ENCODE data around the gene RASGEF1B. TPM values are rescaled to one million over a fixed set of nuclear protein-coding genes. Genes with fewer than 3 reads are reported as not detected.

The RASGEF1B gene
- total and polyA plus RNA-seq, 2 experiments from 2014 or later: 29.1 to 53.4 TPM

- Histone ChIP-seq H3K4me2 (no peak overlapping the region), H3K9me2 (replicated peaks; ENCODE audit: insufficient read depth) (no peaks in the 10 kb centered on the region), H3K79me2 (no peaks in the 10 kb centered on the region), H3K36me3 (replicated peaks; ENCODE audit: insufficient read depth, low read depth) (no peaks in the 10 kb centered on the region), H3K4me1 (ENCODE audit: insufficient read depth) (no peaks in the 10 kb centered on the region), H3K9me3 (ENCODE audit: low read depth) (no peaks in the 10 kb centered on the region), H2AFZ (no peak overlapping the region), H4K20me1 (ENCODE audit: insufficient read depth, poor library complexity, severe bottlenecking) (no peaks in the 10 kb centered on the region), H3K27me3 (no peaks in the 10 kb centered on the region), H3K4me3 (no peak overlapping the region), H3K27ac (no peak overlapping the region)
- 92% methylated on average over 2 of the region's 2 CpGs for WGBS (ENCODE audit: low lambda C conversion rate, missing lambda C conversion rate)
- DNase-seq (ENCODE audit: low spot score): no peak
- TF ChIP-seq CTCF (IDR thresholded peaks at IDR 0.05; ENCODE audit: poor library complexity) (no peak), EZH2 (IDR thresholded peaks at IDR 0.05; ENCODE audit: borderline replicate concordance) (no peak), EZH2phosphoT487 (IDR thresholded peaks at IDR 0.05; ENCODE audit: low read depth, severe bottlenecking, unreplicated experiment) (no peak)
These were observed 18.9 kb upstream of the RASGEF1B start for GRCh38 chr4:81490403-81491160.

DNA sequence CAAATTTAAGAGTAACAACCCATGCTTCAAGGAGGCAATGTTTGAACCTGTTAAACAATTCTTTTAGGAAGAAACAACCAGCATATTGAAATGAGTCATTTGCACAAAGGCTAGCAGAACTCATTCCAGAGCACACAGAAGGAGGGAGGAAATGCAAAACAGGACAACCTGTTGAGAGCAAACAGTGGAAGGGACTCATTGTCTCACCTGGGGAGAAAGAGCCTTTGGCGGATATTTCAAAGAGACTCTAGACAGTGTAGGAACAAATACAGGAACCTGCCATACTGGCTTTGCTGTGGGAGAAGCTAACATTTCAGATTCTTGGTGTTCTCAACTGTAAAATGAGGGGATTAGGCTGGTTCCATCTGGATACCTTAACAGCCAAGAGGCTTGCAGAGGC, 14.8 kb upstream of the RASGEF1B start:
- DNase-seq (ENCODE audit: low spot score): no peak
- Histone ChIP-seq H3K79me2 (no peaks in the 10 kb centered on the region), H4K20me1 (ENCODE audit: insufficient read depth, poor library complexity, severe bottlenecking) (no peaks in the 10 kb centered on the region), H3K4me3 (no peak overlapping the region), H3K9me3 (ENCODE audit: low read depth) (no peaks in the 10 kb centered on the region), H3K9me2 (replicated peaks; ENCODE audit: insufficient read depth) (no peaks in the 10 kb centered on the region), H3K27ac (no peak overlapping the region), H2AFZ (no peak overlapping the region), H3K4me1 (ENCODE audit: insufficient read depth) (no peaks in the 10 kb centered on the region), H3K27me3 (no peaks in the 10 kb centered on the region), H3K4me2 (no peak overlapping the region), H3K36me3 (replicated peaks; ENCODE audit: insufficient read depth, low read depth) (no peaks in the 10 kb centered on the region)
- TF ChIP-seq CTCF (IDR thresholded peaks at IDR 0.05; ENCODE audit: poor library complexity) (no peak), EZH2phosphoT487 (IDR thresholded peaks at IDR 0.05; ENCODE audit: low read depth, severe bottlenecking, unreplicated experiment) (no peak), EZH2 (IDR thresholded peaks at IDR 0.05; ENCODE audit: borderline replicate concordance) (no peak)
- WGBS (ENCODE audit: low lambda C conversion rate, missing lambda C conversion rate): 39% methylated on average over 1 of the region's 1 CpG

DNA sequence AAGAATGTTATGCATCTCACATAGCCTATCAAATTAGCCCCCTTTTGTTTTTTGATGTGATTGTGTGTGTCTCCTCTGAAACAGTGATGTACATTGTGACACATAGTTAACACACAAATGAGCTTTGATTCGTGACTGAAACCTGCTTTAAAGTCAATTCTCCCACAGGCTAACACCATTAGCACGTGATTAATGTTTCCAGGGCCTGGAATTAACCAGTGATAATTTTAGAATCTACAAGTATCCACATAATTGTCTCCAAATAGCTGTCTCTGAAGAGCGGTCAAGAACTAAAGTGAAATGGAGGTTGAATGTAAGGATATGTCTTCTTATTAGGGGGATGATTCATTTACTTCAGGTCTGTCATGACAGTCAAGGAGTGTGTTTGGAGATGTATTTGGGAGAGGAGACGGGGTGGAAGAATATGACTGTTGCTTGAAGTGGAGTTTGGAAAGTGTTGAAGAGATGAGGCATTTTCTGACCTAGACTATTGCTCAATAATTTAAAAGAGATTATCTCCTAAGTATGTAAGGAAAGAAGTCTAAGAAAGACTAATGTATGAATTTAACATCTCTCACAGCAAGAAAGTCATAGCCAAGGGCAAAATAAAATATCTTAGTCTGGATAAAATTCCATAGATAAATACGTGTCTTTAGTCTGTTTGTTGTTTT, 13.7 kb upstream of the RASGEF1B start:
- no peak for TF ChIP-seq EZH2phosphoT487 (IDR thresholded peaks at IDR 0.05; ENCODE audit: low read depth, severe bottlenecking, unreplicated experiment)
- no peak for TF ChIP-seq EZH2 (IDR thresholded peaks at IDR 0.05; ENCODE audit: borderline replicate concordance)
- no peak for TF ChIP-seq CTCF (IDR thresholded peaks at IDR 0.05; ENCODE audit: poor library complexity)
- 66% methylated on average over 5 of the region's 5 CpGs for WGBS (ENCODE audit: low lambda C conversion rate, missing lambda C conversion rate)

More for the DNA sequence above, 13.7 kb upstream of the RASGEF1B start:
- Histone ChIP-seq H4K20me1 (ENCODE audit: insufficient read depth, poor library complexity, severe bottlenecking) (no peaks in the 10 kb centered on the region), H3K4me2 (no peak overlapping the region), H3K4me3 (no peak overlapping the region), H3K9me2 (replicated peaks; ENCODE audit: insufficient read depth) (no peaks in the 10 kb centered on the region), H3K9me3 (ENCODE audit: low read depth) (no peaks in the 10 kb centered on the region), H3K27me3 (no peaks in the 10 kb centered on the region), H2AFZ (no peak overlapping the region), H3K79me2 (no peaks in the 10 kb centered on the region), H3K27ac (no peak overlapping the region), H3K36me3 (replicated peaks; ENCODE audit: insufficient read depth, low read depth) (no peaks in the 10 kb centered on the region), H3K4me1 (ENCODE audit: insufficient read depth) (no peaks in the 10 kb centered on the region)
- no peak for DNase-seq (ENCODE audit: low spot score)
